Activated naive CD4-positive, alpha-beta T cell (primary cell): ENCODE data around the gene KRTAP12-2.
A peak's percentile ranks its signal among the peaks of the same experiment; 100 is the strongest.

Experiments used
- DNase-seq, 4 experiments: peaks; one replicate each; lab custom pipeline; 2025; lab: John Stamatoyannopoulos, UW

Gene KRTAP12-2

GRCh38 chr21:44666401-44667320, at the start of gene KRTAP12-2:
Gene KRTAP12-2 (minus strand): TSS chr21:44666927. CDS start chr21:44666886, 41 bp downstream.
- DNase-seq: no peak

- no peak for DNase-seq
Observed at GRCh38 chr21:44714905-44715304, 48.2 kb upstream of the KRTAP12-2 start.

- no peak for DNase-seq
Observed at GRCh38 chr21:44713846-44714245, 47.1 kb upstream of the KRTAP12-2 start.

- DNase-seq: no peak
Observed at GRCh38 chr21:44713130-44713529, 46.4 kb upstream of the KRTAP12-2 start.

- DNase-seq: no peak
Observed at GRCh38 chr21:44712203-44713028, 45.7 kb upstream of the KRTAP12-2 start.

- DNase-seq: no peak
Observed at GRCh38 chr21:44711327-44712202, 44.8 kb upstream of the KRTAP12-2 start, which contains the start of gene TSPEAR. Gene TSPEAR (minus strand): TSS chr21:44711572. CDS start chr21:44711514, 58 bp downstream.

- no peak for DNase-seq
Observed at GRCh38 chr21:44710756-44711326, 44.1 kb upstream of the KRTAP12-2 start.

- DNase-seq: no peak
Observed at GRCh38 chr21:44710294-44710665, 43.6 kb upstream of the KRTAP12-2 start.

GRCh38 chr21:44709426-44710293, 42.9 kb upstream of the KRTAP12-2 start:
- peak in 1 of 4 experiments; percentile 16 for DNase-seq

GRCh38 chr21:44708866-44709425, 42.2 kb upstream of the KRTAP12-2 start:
- no peak for DNase-seq

- DNase-seq: no peak
Observed at GRCh38 chr21:44708213-44708865, 41.6 kb upstream of the KRTAP12-2 start.

GRCh38 chr21:44706706-44707581, 40.2 kb upstream of the KRTAP12-2 start:
- DNase-seq: no peak

GRCh38 chr21:44706026-44706705, 39.4 kb upstream of the KRTAP12-2 start:
- no peak for DNase-seq

GRCh38 chr21:44704636-44705001, 37.9 kb upstream of the KRTAP12-2 start:
- DNase-seq: no peak

- no peak for DNase-seq
Observed at GRCh38 chr21:44703731-44704635, 37.3 kb upstream of the KRTAP12-2 start.

GRCh38 chr21:44702973-44703730, 36.4 kb upstream of the KRTAP12-2 start:
- no peak for DNase-seq
